ENCODE measurements around the gene DCST1.

GRCh38 chr1:155002464-155003226 is 31.0 kb upstream of the DCST1 start, which contains the start of gene ZBTB7B:
- TF ChIP-seq, protein P1, sequence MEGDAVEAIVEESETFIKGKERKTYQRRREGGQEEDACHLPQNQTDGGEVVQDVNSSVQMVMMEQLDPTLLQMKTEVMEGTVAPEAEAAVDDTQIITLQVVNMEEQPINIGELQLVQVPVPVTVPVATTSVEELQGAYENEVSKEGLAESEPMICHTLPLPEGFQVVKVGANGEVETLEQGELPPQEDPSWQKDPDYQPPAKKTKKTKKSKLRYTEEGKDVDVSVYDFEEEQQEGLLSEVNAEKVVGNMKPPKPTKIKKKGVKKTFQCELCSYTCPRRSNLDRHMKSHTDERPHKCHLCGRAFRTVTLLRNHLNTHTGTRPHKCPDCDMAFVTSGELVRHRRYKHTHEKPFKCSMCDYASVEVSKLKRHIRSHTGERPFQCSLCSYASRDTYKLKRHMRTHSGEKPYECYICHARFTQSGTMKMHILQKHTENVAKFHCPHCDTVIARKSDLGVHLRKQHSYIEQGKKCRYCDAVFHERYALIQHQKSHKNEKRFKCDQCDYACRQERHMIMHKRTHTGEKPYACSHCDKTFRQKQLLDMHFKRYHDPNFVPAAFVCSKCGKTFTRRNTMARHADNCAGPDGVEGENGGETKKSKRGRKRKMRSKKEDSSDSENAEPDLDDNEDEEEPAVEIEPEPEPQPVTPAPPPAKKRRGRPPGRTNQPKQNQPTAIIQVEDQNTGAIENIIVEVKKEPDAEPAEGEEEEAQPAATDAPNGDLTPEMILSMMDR (IDR thresholded peaks at IDR 0.05), result no peak
- TF ChIP-seq EP300 (IDR thresholded peaks at IDR 0.05), result no peak

All from esophagus muscularis mucosa (tissue), 3 donors.